Tibial nerve (tissue), 4 donors: ENCODE measurements around the gene SLC27A4. TPM values are rescaled to one million over a fixed set of nuclear protein-coding genes. Genes with fewer than 3 reads are reported as not detected.

Source experiments
- DNase-seq, 2 donors: peaks; one replicate each; pipeline ENCODE4 v3.0.0-alpha.2; 2019; ENCODE audit warnings: low spot score in 2 of 2
- H3K27ac ChIP-seq, 4 donors: fragments of 200-600 bp; sonication (generic) in 3 of 4; one replicate each; pipeline ENCODE4 v1.5.1; 2017 to 2019; ENCODE audit warnings: mild to moderate bottlenecking in 1 of 4
- H3K27me3 ChIP-seq, 2 donors: fragments of 200-600 bp; sonication (generic) in 1 of 2; one replicate each; pipeline versions ENCODE4 v1.5.1 to v1.6.0; 2017 to 2019
- H3K36me3 ChIP-seq, 3 donors: fragments of 200-600 bp; sonication (generic); one replicate each; pipeline ENCODE4 v1.5.1; 2018 to 2019
- H3K4me1 ChIP-seq, 4 donors: fragments of 200-600 bp; sonication (generic) in 3 of 4; one replicate each; pipeline ENCODE4 v1.5.1; 2017 to 2019
- H3K4me3 ChIP-seq, 4 donors: fragments of 200-600 bp; sonication (generic) in 3 of 4; one replicate each; pipeline ENCODE4 v1.5.1; 2017 to 2019; ENCODE audit warnings: mild to moderate bottlenecking in 1 of 4, moderate library complexity in 1 of 4
- H3K9me3 ChIP-seq, 4 donors: fragments of 200-600 bp; sonication (generic) in 3 of 4; one replicate each; pipeline ENCODE4 v1.5.1; 2017 to 2019
- CTCF ChIP-seq, 5 experiments: fragments of 200-600 bp in 3 of 5; fragments of 450-650 bp in 2 of 5; sonication (generic) in 3 of 5; IDR thresholded peaks; one replicate each; pipeline ENCODE4 v1.5.1; 2016 to 2019; ENCODE audit warnings: antibody characterized with exemption in 5 of 5, mild to moderate bottlenecking in 3 of 5, moderate library complexity in 2 of 5
- EP300 ChIP-seq, 2 donors: sonication (generic); formaldehyde crosslinking; IDR thresholded peaks; one replicate each; pipeline ENCODE4 v1.6.1; 2017; ENCODE audit warnings: antibody characterized with exemption in 2 of 2, mild to moderate bottlenecking in 1 of 2
- POLR2A ChIP-seq, 2 donors: fragments of 450-650 bp; IDR thresholded peaks; one replicate each; pipeline ENCODE4 v1.6.1; 2017; ENCODE audit warnings: antibody characterized with exemption in 2 of 2, mild to moderate bottlenecking in 2 of 2, moderate library complexity in 2 of 2
- WGBS, 2 donors: methylation state at CpG; one replicate each; pipeline ENCODE4 v1.1.5; 2018; 5-methylcytosine and 5-hydroxymethylcytosine counted together
- total RNA-seq, 4 donors: library from RNA; depleted of rRNA; stranded (reverse); fragments of >200 nt; gene quantifications; one replicate each; pipeline ENCODE4 v1.1.0, GENCODE V29; 2016

The SLC27A4 gene
- total RNA-seq, 4 donors from 2014 or later, result 13.5 to 33.3 (median 18.0) TPM

GRCh38 chr9:128405077-128405779 lies 64.9 kb downstream of the SLC27A4 start:
- H3K27ac ChIP-seq, result no peak overlapping the region
- peaks cover 0 to 10% of the 10 kb centered on the region in 2 donors for H3K27me3 ChIP-seq
- DNase-seq, result no peak
- no peaks in the 10 kb centered on the region for H3K9me3 ChIP-seq
- WGBS, 2 donors, result 35 to 44% methylated on average over 15 to 19 of the region's 20 CpGs
- peaks cover 0 to 6% (median 0%) of the 10 kb centered on the region in 4 donors for H3K4me1 ChIP-seq
- no peak overlapping the region for H3K4me3 ChIP-seq
- H3K36me3 ChIP-seq, result no peaks in the 10 kb centered on the region
- TF ChIP-seq CTCF (IDR thresholded peaks at IDR 0.05) (no peak), POLR2A (IDR thresholded peaks at IDR 0.05) (no peak), EP300 (IDR thresholded peaks at IDR 0.05) (no peak)

GRCh38 chr9:128405780-128406171 lies 65.4 kb downstream of the SLC27A4 start:
- no peak for TF ChIP-seq CTCF (IDR thresholded peaks at IDR 0.05)
- no peak for TF ChIP-seq EP300 (IDR thresholded peaks at IDR 0.05)
- no peak for TF ChIP-seq POLR2A (IDR thresholded peaks at IDR 0.05)
- H3K9me3 ChIP-seq, result no peaks in the 10 kb centered on the region
- 70 to 81% methylated on average over 5 to 6 of the region's 7 CpGs for WGBS, 2 donors
- H3K27ac ChIP-seq, result no peak overlapping the region
- no peak overlapping the region for H3K4me3 ChIP-seq
- DNase-seq, result no peak
- no peaks in the 10 kb centered on the region for H3K36me3 ChIP-seq
- H3K27me3 ChIP-seq, result peaks cover 0 to 10% of the 10 kb centered on the region in 2 donors
- H3K4me1 ChIP-seq, result peaks cover 0 to 6% (median 0%) of the 10 kb centered on the region in 4 donors

- H3K4me1 ChIP-seq, result peaks cover 0 to 6% (median 0%) of the 10 kb centered on the region in 4 donors
- H3K36me3 ChIP-seq, result no peaks in the 10 kb centered on the region
- H3K4me3 ChIP-seq, result no peak overlapping the region
- 51 to 58% methylated on average over 7 to 9 of the region's 9 CpGs for WGBS, 2 donors
- DNase-seq, result no peak
- H3K27me3 ChIP-seq, result peaks cover 0 to 11% of the 10 kb centered on the region in 2 donors
- TF ChIP-seq POLR2A (IDR thresholded peaks at IDR 0.05) (no peak), CTCF (IDR thresholded peaks at IDR 0.05) (no peak), EP300 (IDR thresholded peaks at IDR 0.05) (no peak)
- H3K27ac ChIP-seq, result no peak overlapping the region
- H3K9me3 ChIP-seq, result no peaks in the 10 kb centered on the region
These were observed 66.6 kb downstream of the SLC27A4 start for GRCh38 chr9:128406848-128407391.

- Histone ChIP-seq H3K4me3 (no peak overlapping the region), H3K36me3 (no peaks in the 10 kb centered on the region), H3K27me3 (peaks cover 0 to 28% of the 10 kb centered on the region in 2 donors), H3K27ac (no peak overlapping the region), H3K9me3 (no peaks in the 10 kb centered on the region), H3K4me1 (peaks cover 0 to 6% (median 0%) of the 10 kb centered on the region in 4 donors)
- TF ChIP-seq POLR2A (IDR thresholded peaks at IDR 0.05) (no peak), EP300 (IDR thresholded peaks at IDR 0.05) (no peak), CTCF (IDR thresholded peaks at IDR 0.05) (no peak)
- no peak for DNase-seq
- 28 to 32% methylated on average over 7 to 17 of the region's 26 CpGs for whole genome bisulfite sequencing, 2 donors
These were observed 68.7 kb downstream of the SLC27A4 start for GRCh38 chr9:128408963-128409431.

- no peak overlapping the region for H3K27ac ChIP-seq
- peaks cover 0 to 29% of the 10 kb centered on the region in 2 donors for H3K27me3 ChIP-seq
- TF ChIP-seq CTCF (IDR thresholded peaks at IDR 0.05) (no peak), EP300 (IDR thresholded peaks at IDR 0.05) (no peak), POLR2A (IDR thresholded peaks at IDR 0.05) (no peak)
- no peaks in the 10 kb centered on the region for H3K9me3 ChIP-seq
- 42 to 51% methylated on average over 7 to 8 of the region's 8 CpGs for whole genome bisulfite sequencing, 2 donors
- H3K4me3 ChIP-seq, result no peak overlapping the region
- no peaks in the 10 kb centered on the region for H3K36me3 ChIP-seq
- H3K4me1 ChIP-seq, result peaks cover 0 to 6% (median 0%) of the 10 kb centered on the region in 4 donors
- no peak for DNase-seq
These were observed 69.1 kb downstream of the SLC27A4 start for GRCh38 chr9:128409450-128409849.
